ENCODE measurements around the gene MSRB2.

MSRB2 gene

GRCh38 chr10:23136462-23136861, 41.1 kb downstream of the MSRB2 start:
- no peaks in the 10 kb centered on the region for H3K27me3 ChIP-seq (ENCODE audit: control insufficient read depth, insufficient read depth, low read length)
- no peak overlapping the region for H3K9ac ChIP-seq (ENCODE audit: low read depth, low read length)
- no peaks in the 10 kb centered on the region for H3K9me3 ChIP-seq (ENCODE audit: control insufficient read depth, insufficient read depth, low read length)
- no peak overlapping the region for H3K4me3 ChIP-seq (ENCODE audit: low read depth, low read length)
- no peaks in the 10 kb centered on the region for H3K36me3 ChIP-seq (ENCODE audit: control insufficient read depth, insufficient read depth, low read length)
- no peaks in the 10 kb centered on the region for H3K4me1 ChIP-seq (ENCODE audit: control insufficient read depth, insufficient read depth, low read length)

DNA sequence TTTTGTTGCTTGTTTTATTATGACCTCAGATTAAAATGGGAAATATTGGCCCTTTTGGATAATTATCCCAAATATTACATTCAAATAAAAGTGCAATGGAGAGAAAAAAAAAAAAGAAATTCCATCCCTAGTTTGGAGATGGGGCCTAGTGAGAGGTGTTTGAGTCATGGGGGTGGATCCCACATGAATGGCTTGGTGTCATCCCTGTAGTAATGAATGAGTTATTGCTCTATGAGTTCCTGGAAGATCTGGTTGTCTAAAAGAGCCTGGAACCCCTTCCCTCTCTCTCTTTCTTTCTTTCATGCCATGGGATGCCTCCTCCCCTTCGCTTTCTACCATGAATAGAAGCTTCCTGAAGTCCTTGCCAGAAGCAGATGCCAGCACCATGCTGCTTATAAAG, 44.3 kb downstream of the MSRB2 start:
- Histone ChIP-seq H3K9me3 (ENCODE audit: control insufficient read depth, insufficient read depth, low read length) (no peaks in the 10 kb centered on the region), H3K27me3 (ENCODE audit: control insufficient read depth, insufficient read depth, low read length) (no peaks in the 10 kb centered on the region), H3K9ac (ENCODE audit: low read depth, low read length) (no peak overlapping the region), H3K36me3 (ENCODE audit: control insufficient read depth, insufficient read depth, low read length) (no peaks in the 10 kb centered on the region), H3K4me3 (ENCODE audit: low read depth, low read length) (no peak overlapping the region), H3K4me1 (ENCODE audit: control insufficient read depth, insufficient read depth, low read length) (no peaks in the 10 kb centered on the region)

GRCh38 chr10:23141995-23142394, 46.6 kb downstream of the MSRB2 start:
- Histone ChIP-seq H3K27me3 (ENCODE audit: control insufficient read depth, insufficient read depth, low read length) (no peaks in the 10 kb centered on the region), H3K9ac (ENCODE audit: low read depth, low read length) (no peak overlapping the region), H3K4me3 (ENCODE audit: low read depth, low read length) (no peak overlapping the region), H3K9me3 (ENCODE audit: control insufficient read depth, insufficient read depth, low read length) (no peaks in the 10 kb centered on the region), H3K4me1 (ENCODE audit: control insufficient read depth, insufficient read depth, low read length) (no peaks in the 10 kb centered on the region), H3K36me3 (ENCODE audit: control insufficient read depth, insufficient read depth, low read length) (no peaks in the 10 kb centered on the region)

DNA sequence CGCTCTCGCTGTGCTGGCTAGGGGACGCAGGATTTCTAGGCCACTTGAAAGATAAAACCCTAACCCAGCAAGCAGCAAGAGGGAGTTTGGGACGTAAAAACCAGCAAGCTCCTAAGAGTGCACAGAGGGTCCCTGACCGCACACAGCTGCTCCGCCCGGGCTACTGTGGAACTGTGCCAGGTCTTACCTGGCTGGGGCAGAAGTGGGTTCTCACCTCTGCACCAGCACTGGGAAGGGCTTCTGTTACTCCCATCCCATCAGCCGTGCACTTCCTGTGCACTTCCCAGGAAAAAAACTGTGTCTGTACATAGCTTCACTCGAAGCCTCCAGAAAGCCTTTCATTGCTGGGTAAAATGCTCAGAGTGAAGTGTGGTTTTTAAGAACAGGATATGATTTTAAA, 50.9 kb downstream of the MSRB2 start:
- Histone ChIP-seq H3K9ac (ENCODE audit: low read depth, low read length) (no peak overlapping the region), H3K4me3 (ENCODE audit: low read depth, low read length) (no peak overlapping the region), H3K4me1 (ENCODE audit: control insufficient read depth, insufficient read depth, low read length) (no peaks in the 10 kb centered on the region), H3K27me3 (ENCODE audit: control insufficient read depth, insufficient read depth, low read length) (no peaks in the 10 kb centered on the region), H3K9me3 (ENCODE audit: control insufficient read depth, insufficient read depth, low read length) (no peaks in the 10 kb centered on the region), H3K36me3 (ENCODE audit: control insufficient read depth, insufficient read depth, low read length) (no peaks in the 10 kb centered on the region)

GRCh38 chr10:23147035-23147434, 51.7 kb downstream of the MSRB2 start:
- Histone ChIP-seq H3K9me3 (ENCODE audit: control insufficient read depth, insufficient read depth, low read length) (no peaks in the 10 kb centered on the region), H3K9ac (ENCODE audit: low read depth, low read length) (no peak overlapping the region), H3K36me3 (ENCODE audit: control insufficient read depth, insufficient read depth, low read length) (no peaks in the 10 kb centered on the region), H3K4me3 (ENCODE audit: low read depth, low read length) (no peak overlapping the region), H3K27me3 (ENCODE audit: control insufficient read depth, insufficient read depth, low read length) (no peaks in the 10 kb centered on the region), H3K4me1 (ENCODE audit: control insufficient read depth, insufficient read depth, low read length) (no peaks in the 10 kb centered on the region)

- Histone ChIP-seq H3K27me3 (ENCODE audit: control insufficient read depth, insufficient read depth, low read length) (no peaks in the 10 kb centered on the region), H3K9ac (ENCODE audit: low read depth, low read length) (no peak overlapping the region), H3K4me1 (ENCODE audit: control insufficient read depth, insufficient read depth, low read length) (no peaks in the 10 kb centered on the region), H3K9me3 (ENCODE audit: control insufficient read depth, insufficient read depth, low read length) (no peaks in the 10 kb centered on the region), H3K36me3 (ENCODE audit: control insufficient read depth, insufficient read depth, low read length) (no peaks in the 10 kb centered on the region), H3K4me3 (ENCODE audit: low read depth, low read length) (no peak overlapping the region)
Observed at GRCh38 chr10:23148214-23148613, 52.8 kb downstream of the MSRB2 start.

DNA sequence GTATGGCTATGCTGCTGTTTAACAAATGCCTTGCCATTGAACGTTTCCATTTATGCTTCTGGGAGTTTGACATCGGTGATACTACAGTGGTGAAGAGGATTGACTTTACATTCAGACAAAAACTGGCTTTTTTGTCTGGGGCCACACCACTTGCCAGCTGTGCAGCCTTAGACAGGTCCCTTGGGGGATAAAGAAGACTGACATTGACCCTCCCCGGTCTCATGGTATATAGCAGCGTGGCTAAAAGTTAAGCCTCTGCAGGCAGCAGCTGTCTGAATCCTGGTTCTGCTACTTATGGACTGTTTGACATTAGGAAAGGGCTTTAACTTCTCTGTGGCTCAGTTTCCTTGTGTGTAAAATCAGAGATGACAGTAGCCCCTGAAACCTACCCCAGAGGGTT, 54.7 kb downstream of the MSRB2 start:
- H3K4me1 ChIP-seq (ENCODE audit: control insufficient read depth, insufficient read depth, low read length) = no peaks in the 10 kb centered on the region
- no peaks in the 10 kb centered on the region for H3K9me3 ChIP-seq (ENCODE audit: control insufficient read depth, insufficient read depth, low read length)
- no peaks in the 10 kb centered on the region for H3K36me3 ChIP-seq (ENCODE audit: control insufficient read depth, insufficient read depth, low read length)
- no peak overlapping the region for H3K4me3 ChIP-seq (ENCODE audit: low read depth, low read length)
- peaks cover 1% of the 10 kb centered on the region for H3K27me3 ChIP-seq (ENCODE audit: control insufficient read depth, insufficient read depth, low read length)
- H3K9ac ChIP-seq (ENCODE audit: low read depth, low read length) = no peak overlapping the region

DNA sequence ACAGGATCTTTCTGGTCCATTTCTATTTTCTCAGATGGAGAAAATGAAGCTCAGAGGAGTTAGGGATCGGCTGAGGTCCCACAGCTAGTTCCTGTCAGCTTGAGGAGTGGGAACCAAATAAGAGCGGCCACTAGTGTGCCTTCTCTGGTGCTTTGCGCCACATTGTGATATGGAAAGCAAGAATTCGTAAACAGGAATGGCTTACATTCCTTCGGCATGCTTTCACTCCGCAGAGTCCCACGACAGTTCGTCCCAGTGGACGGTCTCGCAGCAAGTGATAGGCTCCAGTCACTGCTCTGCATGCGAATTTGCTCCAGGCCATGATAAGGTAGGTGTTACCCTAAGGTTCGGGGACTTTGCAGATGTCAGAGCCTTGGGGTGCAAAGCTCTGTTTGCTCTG, 55.2 kb downstream of the MSRB2 start:
- Histone ChIP-seq H3K9ac (ENCODE audit: low read depth, low read length) (no peak overlapping the region), H3K4me1 (ENCODE audit: control insufficient read depth, insufficient read depth, low read length) (no peaks in the 10 kb centered on the region), H3K9me3 (ENCODE audit: control insufficient read depth, insufficient read depth, low read length) (no peaks in the 10 kb centered on the region), H3K4me3 (ENCODE audit: low read depth, low read length) (no peak overlapping the region), H3K36me3 (ENCODE audit: control insufficient read depth, insufficient read depth, low read length) (no peaks in the 10 kb centered on the region), H3K27me3 (ENCODE audit: control insufficient read depth, insufficient read depth, low read length) (peaks cover 3% of the 10 kb centered on the region)

GRCh38 chr10:23151071-23151470, 55.7 kb downstream of the MSRB2 start:
- Histone ChIP-seq H3K4me1 (ENCODE audit: control insufficient read depth, insufficient read depth, low read length) (no peaks in the 10 kb centered on the region), H3K27me3 (ENCODE audit: control insufficient read depth, insufficient read depth, low read length) (peaks cover 3% of the 10 kb centered on the region), H3K36me3 (ENCODE audit: control insufficient read depth, insufficient read depth, low read length) (no peaks in the 10 kb centered on the region), H3K9me3 (ENCODE audit: control insufficient read depth, insufficient read depth, low read length) (no peaks in the 10 kb centered on the region), H3K9ac (ENCODE audit: low read depth, low read length) (no peak overlapping the region), H3K4me3 (ENCODE audit: low read depth, low read length) (no peak overlapping the region)

DNA sequence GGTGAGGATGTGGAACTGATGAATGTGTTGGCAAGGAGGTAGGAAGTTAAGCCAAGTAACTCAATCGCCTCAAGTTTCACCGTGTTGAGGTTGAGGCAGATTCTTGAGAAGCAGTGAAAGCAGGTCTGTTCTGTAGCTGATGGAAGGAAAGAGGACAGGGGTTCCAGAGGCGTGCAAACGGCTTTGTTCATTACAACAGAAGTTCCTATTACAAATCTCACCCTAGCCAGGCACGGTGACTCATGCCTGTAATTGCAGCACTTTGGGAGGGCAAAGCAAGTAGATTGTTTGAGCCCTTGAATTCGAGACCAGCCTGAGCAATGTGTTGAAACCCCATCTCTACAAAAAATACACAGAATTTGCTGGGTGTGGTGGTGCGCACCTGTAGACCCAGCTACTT, 59.8 kb downstream of the MSRB2 start:
- Histone ChIP-seq H3K36me3 (ENCODE audit: control insufficient read depth, insufficient read depth, low read length) (no peaks in the 10 kb centered on the region), H3K9ac (ENCODE audit: low read depth, low read length) (no peak overlapping the region), H3K27me3 (ENCODE audit: control insufficient read depth, insufficient read depth, low read length) (peaks cover 14% of the 10 kb centered on the region), H3K4me1 (ENCODE audit: control insufficient read depth, insufficient read depth, low read length) (no peaks in the 10 kb centered on the region), H3K9me3 (ENCODE audit: control insufficient read depth, insufficient read depth, low read length) (no peaks in the 10 kb centered on the region), H3K4me3 (ENCODE audit: low read depth, low read length) (no peak overlapping the region)

DNA sequence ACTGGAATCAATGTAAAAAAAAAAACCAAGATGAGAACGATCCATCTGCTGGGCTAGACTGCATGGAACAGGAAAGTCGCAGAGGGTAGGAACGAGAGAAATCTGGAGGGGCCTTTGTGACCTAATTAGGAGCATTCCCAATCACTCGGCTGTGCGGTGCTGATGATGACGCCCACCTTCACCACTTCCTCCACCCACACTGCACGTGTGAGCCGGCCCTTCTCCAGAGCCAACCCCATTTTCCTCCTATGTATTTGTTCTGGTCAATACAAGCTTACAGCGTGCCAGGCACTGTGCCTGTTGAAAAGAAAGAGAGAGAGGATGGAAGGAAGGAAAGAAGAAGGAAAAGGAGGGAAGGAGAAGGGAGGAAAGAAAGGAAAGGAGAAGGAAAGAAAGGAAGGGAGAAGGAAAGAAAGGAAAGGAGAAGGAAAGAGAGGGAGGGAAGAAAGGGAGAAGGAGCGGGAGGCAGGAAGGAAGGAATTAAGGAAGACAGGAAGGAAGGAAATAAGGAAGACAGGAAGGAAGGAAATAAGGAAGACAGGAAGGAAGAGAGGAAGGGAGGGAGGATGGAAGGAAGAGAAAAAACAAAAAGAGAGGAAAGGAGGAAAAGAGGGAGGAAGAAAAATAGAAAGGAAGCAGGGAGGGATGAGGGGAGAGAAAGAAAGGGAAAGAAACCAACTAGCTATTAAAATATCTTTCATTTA, 61.2 kb downstream of the MSRB2 start:
- H3K9ac ChIP-seq (ENCODE audit: low read depth, low read length) = no peak overlapping the region

GRCh38 chr10:23157239-23157681, 61.9 kb downstream of the MSRB2 start:
- Histone ChIP-seq H3K4me3 (ENCODE audit: low read depth, low read length) (no peak overlapping the region), H3K27me3 (ENCODE audit: control insufficient read depth, insufficient read depth, low read length) (peaks cover 29% of the 10 kb centered on the region), H3K4me1 (ENCODE audit: control insufficient read depth, insufficient read depth, low read length) (no peaks in the 10 kb centered on the region), H3K9me3 (ENCODE audit: control insufficient read depth, insufficient read depth, low read length) (no peaks in the 10 kb centered on the region), H3K36me3 (ENCODE audit: control insufficient read depth, insufficient read depth, low read length) (no peaks in the 10 kb centered on the region), H3K9ac (ENCODE audit: low read depth, low read length) (no peak overlapping the region)

More for the DNA sequence above, 61.2 kb downstream of the MSRB2 start:
- Histone ChIP-seq H3K9me3 (ENCODE audit: control insufficient read depth, insufficient read depth, low read length) (no peaks in the 10 kb centered on the region), H3K4me1 (ENCODE audit: control insufficient read depth, insufficient read depth, low read length) (no peaks in the 10 kb centered on the region), H3K36me3 (ENCODE audit: control insufficient read depth, insufficient read depth, low read length) (no peaks in the 10 kb centered on the region), H3K27me3 (ENCODE audit: control insufficient read depth, insufficient read depth, low read length) (peaks cover 26% of the 10 kb centered on the region), H3K4me3 (ENCODE audit: low read depth, low read length) (no peak overlapping the region)

Data from iPS-15b (cell line).